Measurements from ENCODE around the gene SLX4IP. TPM values are rescaled to one million over a fixed set of nuclear protein-coding genes. Genes with fewer than 3 reads are reported as not detected.

SLX4IP gene
- total and polyA plus RNA-seq, 2 donors (not counting 1 experiment from before 2014, with no cell fraction given), result 2.0 to 8.1 TPM

DNA sequence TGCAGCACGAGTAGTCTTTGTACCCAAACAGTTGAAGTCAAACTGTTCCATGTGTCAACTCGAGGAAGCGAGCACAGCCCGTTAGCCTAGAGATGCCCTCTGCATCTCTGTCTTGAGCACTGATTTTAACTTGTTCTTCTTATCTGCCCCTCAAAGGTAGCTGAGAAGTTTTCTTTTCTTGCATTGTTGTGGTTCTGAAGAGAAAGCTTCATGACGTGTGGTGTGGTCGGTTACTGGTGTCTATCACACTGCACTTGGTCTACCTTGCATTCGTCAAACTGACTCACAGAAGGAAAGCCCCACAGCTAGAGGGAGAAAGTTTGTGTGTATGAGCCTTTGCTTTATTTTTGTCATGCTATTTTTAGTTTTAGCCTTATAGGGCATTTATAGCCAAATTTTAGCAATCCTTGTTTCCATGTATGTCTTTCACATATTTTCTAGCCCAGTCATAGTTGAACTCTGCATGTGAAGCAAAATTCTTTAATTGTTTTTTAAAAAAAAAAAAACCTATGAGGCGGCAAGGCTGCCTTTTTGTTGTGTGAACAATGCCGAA, 123.6 kb downstream of the SLX4IP start:
- Mint-ChIP-seq H3K4me1 (peaks cover 3% of the 10 kb centered on the region), H3K27ac (no peak overlapping the region), H3K4me3 (no peak overlapping the region), H3K9me3 (ENCODE audit: insufficient read depth) (no peaks in the 10 kb centered on the region), H3K27me3 (no peaks in the 10 kb centered on the region)
- H3K27me3 ChIP-seq (replicated peaks in 1 of 4; ENCODE audit: control extremely low read depth in 1 of 4, control insufficient read depth in 3 of 4, insufficient read depth in 4 of 4, low read length in 3 of 4), result no peaks in the 10 kb centered on the region
- H3K36me3 ChIP-seq (replicated peaks in 1 of 2; ENCODE audit: control extremely low read depth in 1 of 2, control insufficient read depth in 1 of 2, extremely low read depth in 1 of 2, insufficient read depth in 2 of 2, low read length in 1 of 2), result peaks cover 0 to 3% of the 10 kb centered on the region in 2 experiments
- CTCF ChIA-PET, result no interaction called here
- POLR2A ChIA-PET, result no interaction called here
- H2AFZ ChIP-seq (ENCODE audit: insufficient read depth, low read depth, low read length, poor library complexity, severe bottlenecking), result no peak overlapping the region
- H3K79me2 ChIP-seq (ENCODE audit: control insufficient read depth, insufficient read depth, low read length), result no peaks in the 10 kb centered on the region
- DNase-seq (no peak), ATAC-seq (ENCODE audit: low read depth) (no peak)
- intact Hi-C loops (cut with micrococcal nuclease), result no loop called here
- H3K27ac ChIP-seq (ENCODE audit: low read length in 2 of 2), result no peak overlapping the region
- H3K4me1 ChIP-seq (ENCODE audit: control insufficient read depth in 2 of 2, insufficient read depth in 2 of 2, low read length in 2 of 2), result no peaks in the 10 kb centered on the region
- no peak overlapping the region for H3K4me3 ChIP-seq (ENCODE audit: control extremely low read depth in 1 of 5, extremely low read depth in 1 of 5, insufficient read depth in 1 of 5, low read depth in 2 of 5, low read length in 4 of 5)
- no peaks in the 10 kb centered on the region for H4K20me1 ChIP-seq (ENCODE audit: control insufficient read depth, insufficient read depth, low read length, poor library complexity, severe bottlenecking)
- TF ChIP-seq, protein P1, sequence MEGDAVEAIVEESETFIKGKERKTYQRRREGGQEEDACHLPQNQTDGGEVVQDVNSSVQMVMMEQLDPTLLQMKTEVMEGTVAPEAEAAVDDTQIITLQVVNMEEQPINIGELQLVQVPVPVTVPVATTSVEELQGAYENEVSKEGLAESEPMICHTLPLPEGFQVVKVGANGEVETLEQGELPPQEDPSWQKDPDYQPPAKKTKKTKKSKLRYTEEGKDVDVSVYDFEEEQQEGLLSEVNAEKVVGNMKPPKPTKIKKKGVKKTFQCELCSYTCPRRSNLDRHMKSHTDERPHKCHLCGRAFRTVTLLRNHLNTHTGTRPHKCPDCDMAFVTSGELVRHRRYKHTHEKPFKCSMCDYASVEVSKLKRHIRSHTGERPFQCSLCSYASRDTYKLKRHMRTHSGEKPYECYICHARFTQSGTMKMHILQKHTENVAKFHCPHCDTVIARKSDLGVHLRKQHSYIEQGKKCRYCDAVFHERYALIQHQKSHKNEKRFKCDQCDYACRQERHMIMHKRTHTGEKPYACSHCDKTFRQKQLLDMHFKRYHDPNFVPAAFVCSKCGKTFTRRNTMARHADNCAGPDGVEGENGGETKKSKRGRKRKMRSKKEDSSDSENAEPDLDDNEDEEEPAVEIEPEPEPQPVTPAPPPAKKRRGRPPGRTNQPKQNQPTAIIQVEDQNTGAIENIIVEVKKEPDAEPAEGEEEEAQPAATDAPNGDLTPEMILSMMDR (IDR thresholded peaks at IDR 0.05), result no peak
- no peak for TF ChIP-seq EZH2 (IDR thresholded peaks at IDR 0.05; ENCODE audit: borderline replicate concordance, insufficient read depth, low read depth, low read length, poor library complexity, severe bottlenecking)
- H3K9me3 ChIP-seq (ENCODE audit: control extremely low read depth in 1 of 3, control insufficient read depth in 2 of 3, insufficient read depth in 1 of 3, low read length in 2 of 3), result no peaks in the 10 kb centered on the region
- no peak overlapping the region for H3K9ac ChIP-seq (ENCODE audit: low read length)
- no peak overlapping the region for H3K4me2 ChIP-seq (replicated peaks; ENCODE audit: low read depth, low read length, poor library complexity, severe bottlenecking)
- WGBS (ENCODE audit: insufficient coverage), result 98% methylated on average over 8 of the region's 9 CpGs

DNA sequence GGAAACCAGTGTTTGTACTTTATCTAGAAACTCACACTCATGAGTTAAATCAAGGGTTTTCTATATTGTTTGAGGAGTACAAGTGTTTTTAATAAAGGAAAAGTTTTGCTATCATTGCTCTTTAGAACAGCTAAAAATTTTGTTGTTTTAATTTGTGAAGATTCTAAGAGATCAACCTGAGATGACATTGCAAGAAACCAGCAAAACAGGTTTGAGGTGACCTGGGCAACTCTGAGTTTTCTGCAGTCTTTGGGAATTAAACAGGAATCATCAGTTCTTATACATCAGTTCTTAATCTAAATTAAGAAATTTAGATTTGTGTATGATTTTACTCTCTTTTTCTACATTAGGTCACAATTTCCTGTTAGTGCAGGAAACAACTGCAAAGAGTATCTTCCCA, 124.2 kb downstream of the SLX4IP start:
- H3K9ac ChIP-seq (ENCODE audit: low read length), result no peak overlapping the region
- H3K4me3 Mint-ChIP-seq, result no peak overlapping the region
- no peaks in the 10 kb centered on the region for H3K9me3 Mint-ChIP-seq (ENCODE audit: insufficient read depth)
- intact Hi-C loops (cut with micrococcal nuclease), result no loop called here
- H3K27ac ChIP-seq (ENCODE audit: low read length in 2 of 2), result no peak overlapping the region
- H3K27me3 ChIP-seq (replicated peaks in 1 of 4; ENCODE audit: control extremely low read depth in 1 of 4, control insufficient read depth in 3 of 4, insufficient read depth in 4 of 4, low read length in 3 of 4), result no peaks in the 10 kb centered on the region
- H3K4me2 ChIP-seq (replicated peaks; ENCODE audit: low read depth, low read length, poor library complexity, severe bottlenecking), result no peak overlapping the region
- TF ChIP-seq, protein P1 (IDR thresholded peaks at IDR 0.05), result no peak
- no peak for TF ChIP-seq EZH2 (IDR thresholded peaks at IDR 0.05; ENCODE audit: borderline replicate concordance, insufficient read depth, low read depth, low read length, poor library complexity, severe bottlenecking)
- H3K36me3 ChIP-seq (replicated peaks in 1 of 2; ENCODE audit: control extremely low read depth in 1 of 2, control insufficient read depth in 1 of 2, extremely low read depth in 1 of 2, insufficient read depth in 2 of 2, low read length in 1 of 2), result peaks cover 0 to 3% of the 10 kb centered on the region in 2 experiments
- no peaks in the 10 kb centered on the region for H4K20me1 ChIP-seq (ENCODE audit: control insufficient read depth, insufficient read depth, low read length, poor library complexity, severe bottlenecking)
- DNase-seq (no peak), ATAC-seq (ENCODE audit: low read depth) (no peak)
- H3K27ac Mint-ChIP-seq, result no peak overlapping the region
- H3K4me1 Mint-ChIP-seq, result no peaks in the 10 kb centered on the region
- CTCF ChIA-PET, result no interaction called here
- POLR2A ChIA-PET, result no interaction called here
- no peak overlapping the region for H2AFZ ChIP-seq (ENCODE audit: insufficient read depth, low read depth, low read length, poor library complexity, severe bottlenecking)
- no peak overlapping the region for H3K4me3 ChIP-seq (ENCODE audit: control extremely low read depth in 1 of 5, extremely low read depth in 1 of 5, insufficient read depth in 1 of 5, low read depth in 2 of 5, low read length in 4 of 5)
- no peaks in the 10 kb centered on the region for H3K79me2 ChIP-seq (ENCODE audit: control insufficient read depth, insufficient read depth, low read length)
- H3K27me3 Mint-ChIP-seq, result no peaks in the 10 kb centered on the region
- no peaks in the 10 kb centered on the region for H3K4me1 ChIP-seq (ENCODE audit: control insufficient read depth in 2 of 2, insufficient read depth in 2 of 2, low read length in 2 of 2)
- H3K9me3 ChIP-seq (ENCODE audit: control extremely low read depth in 1 of 3, control insufficient read depth in 2 of 3, insufficient read depth in 1 of 3, low read length in 2 of 3), result no peaks in the 10 kb centered on the region

Measured in B cell (primary cell).